Tibial nerve (tissue), 4 donors: ENCODE measurements around the gene ANKAR. TPM values are rescaled to one million over a fixed set of nuclear protein-coding genes. Genes with fewer than 3 reads are reported as not detected.

ENCODE experiments used
- DNase-seq, 2 donors: peaks; one replicate each; pipeline ENCODE4 v3.0.0-alpha.2; 2019; ENCODE audit warnings: low spot score in 2 of 2
- H3K27ac ChIP-seq, 4 donors: fragments of 200-600 bp; sonication (generic) in 3 of 4; one replicate each; pipeline ENCODE4 v1.5.1; 2017 to 2019; ENCODE audit warnings: mild to moderate bottlenecking in 1 of 4
- H3K27me3 ChIP-seq, 2 donors: fragments of 200-600 bp; sonication (generic) in 1 of 2; one replicate each; pipeline versions ENCODE4 v1.5.1 to v1.6.0; 2017 to 2019
- H3K36me3 ChIP-seq, 3 donors: fragments of 200-600 bp; sonication (generic); one replicate each; pipeline ENCODE4 v1.5.1; 2018 to 2019
- H3K4me1 ChIP-seq, 4 donors: fragments of 200-600 bp; sonication (generic) in 3 of 4; one replicate each; pipeline ENCODE4 v1.5.1; 2017 to 2019
- H3K4me3 ChIP-seq, 4 donors: fragments of 200-600 bp; sonication (generic) in 3 of 4; one replicate each; pipeline ENCODE4 v1.5.1; 2017 to 2019; ENCODE audit warnings: mild to moderate bottlenecking in 1 of 4, moderate library complexity in 1 of 4
- H3K9me3 ChIP-seq, 4 donors: fragments of 200-600 bp; sonication (generic) in 3 of 4; one replicate each; pipeline ENCODE4 v1.5.1; 2017 to 2019
- CTCF ChIP-seq, 5 experiments: fragments of 200-600 bp in 3 of 5; fragments of 450-650 bp in 2 of 5; sonication (generic) in 3 of 5; IDR thresholded peaks; one replicate each; pipeline ENCODE4 v1.5.1; 2016 to 2019; ENCODE audit warnings: antibody characterized with exemption in 5 of 5, mild to moderate bottlenecking in 3 of 5, moderate library complexity in 2 of 5
- EP300 ChIP-seq, 2 donors: sonication (generic); formaldehyde crosslinking; IDR thresholded peaks; one replicate each; pipeline ENCODE4 v1.6.1; 2017; ENCODE audit warnings: antibody characterized with exemption in 2 of 2, mild to moderate bottlenecking in 1 of 2
- POLR2A ChIP-seq, 2 donors: fragments of 450-650 bp; IDR thresholded peaks; one replicate each; pipeline ENCODE4 v1.6.1; 2017; ENCODE audit warnings: antibody characterized with exemption in 2 of 2, mild to moderate bottlenecking in 2 of 2, moderate library complexity in 2 of 2
- WGBS, 2 donors: methylation state at CpG; one replicate each; pipeline ENCODE4 v1.1.5; 2018; 5-methylcytosine and 5-hydroxymethylcytosine counted together
- total RNA-seq, 4 donors: library from RNA; depleted of rRNA; stranded (reverse); fragments of >200 nt; gene quantifications; one replicate each; pipeline ENCODE4 v1.1.0, GENCODE V29; 2016

ANKAR gene
- total RNA-seq, 4 donors from 2014 or later, result 14.9 to 38.8 (median 27.8) TPM

GRCh38 chr2:189629531-189630453 lies 44.7 kb upstream of the ANKAR start:
- H3K27ac ChIP-seq, result no peak overlapping the region
- H3K4me3 ChIP-seq, result no peak overlapping the region
- no peak for DNase-seq
- no peaks in the 10 kb centered on the region for H3K36me3 ChIP-seq
- TF ChIP-seq CTCF (IDR thresholded peaks at IDR 0.05) (no peak), EP300 (IDR thresholded peaks at IDR 0.05) (no peak), POLR2A (IDR thresholded peaks at IDR 0.05) (no peak)
- WGBS, 2 donors, result 57 to 59% methylated on average over 10 of the region's 10 CpGs
- no peaks in the 10 kb centered on the region for H3K4me1 ChIP-seq
- H3K27me3 ChIP-seq, result no peaks in the 10 kb centered on the region
- H3K9me3 ChIP-seq, result no peaks in the 10 kb centered on the region

DNA sequence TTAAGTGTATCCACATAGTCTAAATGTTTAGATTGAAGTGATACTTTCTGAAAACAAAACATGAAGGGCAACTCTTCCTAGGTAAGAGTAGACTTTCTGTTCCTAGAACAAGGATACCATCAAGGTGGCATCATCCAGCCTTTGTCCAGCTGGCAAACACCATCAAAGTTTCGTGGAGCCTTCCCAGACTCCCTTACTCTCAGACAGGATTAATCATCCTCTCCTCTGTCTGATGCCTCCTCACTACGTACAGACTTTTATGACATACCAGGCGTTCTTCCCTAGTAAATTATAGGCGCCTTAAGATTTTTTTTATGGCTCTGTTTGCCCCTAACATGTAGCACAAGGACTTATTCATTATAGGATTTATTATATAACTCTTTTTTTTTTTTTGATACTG lies 42.6 kb upstream of the ANKAR start:
- H3K4me3 ChIP-seq, result no peak overlapping the region
- H3K36me3 ChIP-seq, result no peaks in the 10 kb centered on the region
- DNase-seq, result no peak
- no peak overlapping the region for H3K27ac ChIP-seq
- no peaks in the 10 kb centered on the region for H3K27me3 ChIP-seq
- no peaks in the 10 kb centered on the region for H3K4me1 ChIP-seq
- no peak for TF ChIP-seq CTCF (IDR thresholded peaks at IDR 0.05)
- H3K9me3 ChIP-seq, result no peaks in the 10 kb centered on the region
- WGBS, 2 donors, result 66 to 69% methylated on average over 4 of the region's 4 CpGs

- DNase-seq, result no peak
- Histone ChIP-seq H3K4me3 (no peak overlapping the region), H3K9me3 (no peaks in the 10 kb centered on the region), H3K27ac (no peak overlapping the region), H3K4me1 (no peaks in the 10 kb centered on the region), H3K36me3 (no peaks in the 10 kb centered on the region), H3K27me3 (no peaks in the 10 kb centered on the region)
- TF ChIP-seq CTCF (IDR thresholded peaks at IDR 0.05) (peak in 1 of 5 experiments; percentile 9), POLR2A (IDR thresholded peaks at IDR 0.05) (no peak)
- WGBS, 2 donors, result 70 to 85% methylated on average over 5 of the region's 5 CpGs
These were observed 41.1 kb upstream of the ANKAR start for GRCh38 chr2:189633392-189633811.

DNA sequence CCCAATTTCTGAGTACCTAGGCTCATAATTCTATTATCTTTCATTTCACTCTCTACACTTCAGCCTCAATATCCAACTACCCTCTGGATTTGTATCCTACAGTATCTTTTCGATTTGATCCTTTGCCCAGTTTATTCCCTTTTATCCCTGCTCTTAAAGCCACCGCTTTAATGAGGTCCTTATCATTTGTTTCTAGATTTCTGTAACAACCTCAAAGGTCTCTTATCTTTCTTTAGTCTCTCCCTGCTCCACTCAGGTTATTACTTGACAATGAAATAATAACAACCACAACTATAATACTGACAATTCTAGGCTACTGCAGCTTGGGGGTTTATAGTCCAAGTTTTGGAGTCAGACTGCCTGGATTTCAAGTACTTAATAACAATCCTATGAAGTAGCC lies 39.1 kb upstream of the ANKAR start:
- Histone ChIP-seq H3K27me3 (no peaks in the 10 kb centered on the region), H3K9me3 (no peaks in the 10 kb centered on the region), H3K36me3 (no peaks in the 10 kb centered on the region), H3K4me1 (no peaks in the 10 kb centered on the region), H3K27ac (no peak overlapping the region), H3K4me3 (no peak overlapping the region)
- 90 to 94% methylated on average over 2 of the region's 2 CpGs for WGBS, 2 donors
- no peak for TF ChIP-seq CTCF (IDR thresholded peaks at IDR 0.05)
- no peak for TF ChIP-seq POLR2A (IDR thresholded peaks at IDR 0.05)
- no peak for TF ChIP-seq EP300 (IDR thresholded peaks at IDR 0.05)
- DNase-seq, result no peak

GRCh38 chr2:189638301-189639006 lies 36.0 kb upstream of the ANKAR start:
- H3K27ac ChIP-seq, result no peak overlapping the region
- no peaks in the 10 kb centered on the region for H3K36me3 ChIP-seq
- no peaks in the 10 kb centered on the region for H3K4me1 ChIP-seq
- 87 to 88% methylated on average over 4 of the region's 4 CpGs for WGBS, 2 donors
- no peak for TF ChIP-seq CTCF (IDR thresholded peaks at IDR 0.05)
- no peak for TF ChIP-seq EP300 (IDR thresholded peaks at IDR 0.05)
- no peak for TF ChIP-seq POLR2A (IDR thresholded peaks at IDR 0.05)
- no peak overlapping the region for H3K4me3 ChIP-seq
- no peaks in the 10 kb centered on the region for H3K27me3 ChIP-seq
- H3K9me3 ChIP-seq, result no peaks in the 10 kb centered on the region
- DNase-seq, result no peak
